ENCODE measurements around the gene NPC1.
A peak's percentile ranks its signal among the peaks of the same experiment; 100 is the strongest.

Gene NPC1

DNA sequence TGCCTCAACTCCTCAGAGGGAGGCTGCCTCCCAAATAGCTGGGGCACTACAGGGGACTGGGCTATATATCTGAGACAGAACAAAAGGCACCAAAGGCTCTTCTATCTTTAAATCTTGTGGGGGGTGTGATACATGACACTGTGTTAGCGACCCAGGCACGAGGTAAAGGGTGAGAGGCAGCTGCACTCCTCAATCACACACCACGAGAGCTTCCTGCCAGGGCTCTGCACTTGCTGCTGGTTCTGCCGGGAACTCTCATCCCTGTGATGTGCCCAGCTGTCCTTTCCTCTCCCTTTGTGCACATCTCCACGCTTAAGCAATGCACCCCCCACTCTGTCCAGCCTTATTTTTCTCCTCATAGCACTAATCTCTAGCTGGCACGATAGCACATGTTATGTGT is 32.4 kb downstream of the NPC1 start:
- no peak overlapping the region for H3K4me2 ChIP-seq (ENCODE audit: low read length)
- H3K27ac ChIP-seq = peak overlapping the region; percentile 15
- H3K79me2 ChIP-seq = peaks cover 20% of the 10 kb centered on the region
- no peak overlapping the region for H3K9ac ChIP-seq
- H3K36me3 ChIP-seq (ENCODE audit: control insufficient read depth, insufficient read depth, low read length) = no peaks in the 10 kb centered on the region
- no peaks in the 10 kb centered on the region for H3K9me3 ChIP-seq (ENCODE audit: control insufficient read depth, low read length)
- H3K4me1 ChIP-seq = no peaks in the 10 kb centered on the region
- no peak overlapping the region for H3K4me3 ChIP-seq (ENCODE audit: low read depth, low read length)
- no peak overlapping the region for H2AFZ ChIP-seq
- no peaks in the 10 kb centered on the region for H3K27me3 ChIP-seq (ENCODE audit: control insufficient read depth, insufficient read depth, low read length)
- TF ChIP-seq, protein P1, sequence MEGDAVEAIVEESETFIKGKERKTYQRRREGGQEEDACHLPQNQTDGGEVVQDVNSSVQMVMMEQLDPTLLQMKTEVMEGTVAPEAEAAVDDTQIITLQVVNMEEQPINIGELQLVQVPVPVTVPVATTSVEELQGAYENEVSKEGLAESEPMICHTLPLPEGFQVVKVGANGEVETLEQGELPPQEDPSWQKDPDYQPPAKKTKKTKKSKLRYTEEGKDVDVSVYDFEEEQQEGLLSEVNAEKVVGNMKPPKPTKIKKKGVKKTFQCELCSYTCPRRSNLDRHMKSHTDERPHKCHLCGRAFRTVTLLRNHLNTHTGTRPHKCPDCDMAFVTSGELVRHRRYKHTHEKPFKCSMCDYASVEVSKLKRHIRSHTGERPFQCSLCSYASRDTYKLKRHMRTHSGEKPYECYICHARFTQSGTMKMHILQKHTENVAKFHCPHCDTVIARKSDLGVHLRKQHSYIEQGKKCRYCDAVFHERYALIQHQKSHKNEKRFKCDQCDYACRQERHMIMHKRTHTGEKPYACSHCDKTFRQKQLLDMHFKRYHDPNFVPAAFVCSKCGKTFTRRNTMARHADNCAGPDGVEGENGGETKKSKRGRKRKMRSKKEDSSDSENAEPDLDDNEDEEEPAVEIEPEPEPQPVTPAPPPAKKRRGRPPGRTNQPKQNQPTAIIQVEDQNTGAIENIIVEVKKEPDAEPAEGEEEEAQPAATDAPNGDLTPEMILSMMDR (IDR thresholded peaks at IDR 0.05) = no peak

DNA sequence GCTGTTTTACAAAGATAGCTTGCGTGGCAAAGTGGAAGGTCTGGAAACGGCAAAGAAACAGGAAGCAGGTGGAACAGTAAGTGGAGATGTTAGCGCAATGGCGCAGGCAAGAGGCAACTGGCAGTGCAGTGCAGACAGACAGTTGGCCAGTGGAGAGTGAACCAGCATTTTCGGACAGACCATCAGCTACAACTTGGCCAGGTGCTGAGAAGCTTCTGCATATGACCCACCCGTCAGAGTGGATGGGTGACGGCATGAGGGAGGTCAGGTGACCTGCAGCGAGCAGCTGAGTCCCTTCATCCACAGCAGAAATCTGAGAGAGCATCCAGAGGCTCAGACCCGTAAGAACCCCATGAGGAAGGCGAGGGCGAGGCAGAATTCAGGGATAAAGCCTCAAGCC is 33.8 kb downstream of the NPC1 start:
- TF ChIP-seq, protein P1 (IDR thresholded peaks at IDR 0.05) = no peak
- no peaks in the 10 kb centered on the region for H3K36me3 ChIP-seq (ENCODE audit: control insufficient read depth, insufficient read depth, low read length)
- H3K4me3 ChIP-seq (ENCODE audit: low read depth, low read length) = no peak overlapping the region
- H3K4me2 ChIP-seq (ENCODE audit: low read length) = no peak overlapping the region
- H3K27ac ChIP-seq = no peak overlapping the region
- no peak overlapping the region for H2AFZ ChIP-seq
- no peaks in the 10 kb centered on the region for H3K27me3 ChIP-seq (ENCODE audit: control insufficient read depth, insufficient read depth, low read length)
- no peaks in the 10 kb centered on the region for H3K4me1 ChIP-seq
- no peaks in the 10 kb centered on the region for H3K9me3 ChIP-seq (ENCODE audit: control insufficient read depth, low read length)
- peaks cover 13% of the 10 kb centered on the region for H3K79me2 ChIP-seq
- H3K9ac ChIP-seq = no peak overlapping the region

DNA sequence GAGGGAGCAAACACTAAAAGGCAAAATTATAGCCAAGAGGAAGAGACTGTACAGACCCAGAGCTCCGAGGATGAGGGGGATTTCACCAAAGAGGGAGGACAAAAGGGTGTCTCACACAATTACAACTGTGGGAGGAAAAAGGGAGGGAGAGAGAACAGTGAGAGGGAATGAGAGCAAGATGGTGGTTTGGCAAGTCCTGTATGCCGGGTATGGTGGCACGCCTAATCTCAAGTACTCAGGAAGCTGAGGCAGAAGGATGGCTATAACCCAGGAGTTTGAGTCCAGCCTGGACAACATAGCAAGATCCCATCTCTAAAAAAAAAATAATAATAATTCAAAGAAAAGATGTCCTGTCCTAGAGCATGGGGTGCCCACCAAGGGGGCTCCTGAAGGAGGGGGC is 34.3 kb downstream of the NPC1 start:
- no peaks in the 10 kb centered on the region for H3K9me3 ChIP-seq (ENCODE audit: control insufficient read depth, low read length)

DNA sequence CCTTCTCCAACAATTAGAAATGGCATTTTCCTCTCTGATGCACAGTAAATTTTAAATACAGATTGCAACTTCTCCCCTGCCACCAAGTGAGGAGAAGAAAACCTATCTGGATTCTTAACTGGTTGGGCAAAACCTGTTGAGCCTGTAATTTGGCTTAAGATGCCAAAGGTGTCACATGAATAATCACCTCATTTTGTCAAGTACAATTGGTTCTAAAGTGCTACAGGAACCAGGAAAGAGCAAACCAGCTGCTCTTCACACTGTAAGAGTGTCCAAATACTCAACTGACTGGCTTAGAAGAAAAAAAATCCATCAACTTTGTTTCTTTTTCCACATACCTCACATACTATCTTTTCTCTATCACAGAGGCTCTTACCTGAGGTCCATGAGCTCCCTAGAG is 35.4 kb downstream of the NPC1 start:
- Histone ChIP-seq H3K9ac (no peak overlapping the region), H3K4me2 (ENCODE audit: low read length) (peak overlapping the region; percentile 2), H3K79me2 (no peaks in the 10 kb centered on the region), H3K27me3 (ENCODE audit: control insufficient read depth, insufficient read depth, low read length) (no peaks in the 10 kb centered on the region), H3K36me3 (ENCODE audit: control insufficient read depth, insufficient read depth, low read length) (no peaks in the 10 kb centered on the region), H3K4me1 (peaks cover 5% of the 10 kb centered on the region), H3K9me3 (ENCODE audit: control insufficient read depth, low read length) (no peaks in the 10 kb centered on the region), H3K27ac (no peak overlapping the region), H3K4me3 (ENCODE audit: low read depth, low read length) (no peak overlapping the region), H2AFZ (no peak overlapping the region)
- TF ChIP-seq, protein P1 (IDR thresholded peaks at IDR 0.05) = no peak

More for the DNA sequence above, 34.3 kb downstream of the NPC1 start:
- TF ChIP-seq, protein P1 (IDR thresholded peaks at IDR 0.05) = no peak
- Histone ChIP-seq H3K27ac (no peak overlapping the region), H3K79me2 (peaks cover 11% of the 10 kb centered on the region), H3K4me3 (ENCODE audit: low read depth, low read length) (no peak overlapping the region), H3K4me2 (ENCODE audit: low read length) (no peak overlapping the region), H3K4me1 (no peaks in the 10 kb centered on the region), H3K27me3 (ENCODE audit: control insufficient read depth, insufficient read depth, low read length) (no peaks in the 10 kb centered on the region), H2AFZ (no peak overlapping the region), H3K36me3 (ENCODE audit: control insufficient read depth, insufficient read depth, low read length) (no peaks in the 10 kb centered on the region), H3K9ac (no peak overlapping the region)

DNA sequence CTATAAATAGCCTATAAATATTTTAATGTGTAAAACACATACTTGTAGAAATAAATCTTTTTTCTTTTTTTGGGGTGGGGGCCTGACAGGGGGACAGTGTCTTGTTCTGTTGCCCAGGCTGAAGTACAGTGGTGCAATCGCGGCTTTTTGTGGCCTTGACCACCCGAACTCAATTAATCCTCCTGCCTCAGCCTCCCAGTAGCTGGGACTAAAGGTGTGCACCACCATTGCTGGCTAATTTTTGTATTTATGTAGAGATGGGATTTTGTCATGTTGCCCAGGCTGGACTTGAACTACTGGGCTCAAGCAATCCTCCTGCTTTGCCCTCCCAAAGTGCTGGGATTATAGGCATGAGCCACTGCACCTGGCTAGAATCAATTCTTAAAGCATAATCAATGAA is 37.6 kb downstream of the NPC1 start:
- no peaks in the 10 kb centered on the region for H3K79me2 ChIP-seq
- H3K4me1 ChIP-seq = peaks cover 5% of the 10 kb centered on the region
- TF ChIP-seq, protein P1 (IDR thresholded peaks at IDR 0.05) = no peak
- H3K9me3 ChIP-seq (ENCODE audit: control insufficient read depth, low read length) = no peaks in the 10 kb centered on the region
- H3K27ac ChIP-seq = no peak overlapping the region
- H3K27me3 ChIP-seq (ENCODE audit: control insufficient read depth, insufficient read depth, low read length) = no peaks in the 10 kb centered on the region
- no peak overlapping the region for H3K4me3 ChIP-seq (ENCODE audit: low read depth, low read length)
- no peak overlapping the region for H3K4me2 ChIP-seq (ENCODE audit: low read length)
- no peaks in the 10 kb centered on the region for H3K36me3 ChIP-seq (ENCODE audit: control insufficient read depth, insufficient read depth, low read length)
- no peak overlapping the region for H2AFZ ChIP-seq
- H3K9ac ChIP-seq = no peak overlapping the region
